ENCODE measurements around the gene TOR4A.

Gene TOR4A

DNA sequence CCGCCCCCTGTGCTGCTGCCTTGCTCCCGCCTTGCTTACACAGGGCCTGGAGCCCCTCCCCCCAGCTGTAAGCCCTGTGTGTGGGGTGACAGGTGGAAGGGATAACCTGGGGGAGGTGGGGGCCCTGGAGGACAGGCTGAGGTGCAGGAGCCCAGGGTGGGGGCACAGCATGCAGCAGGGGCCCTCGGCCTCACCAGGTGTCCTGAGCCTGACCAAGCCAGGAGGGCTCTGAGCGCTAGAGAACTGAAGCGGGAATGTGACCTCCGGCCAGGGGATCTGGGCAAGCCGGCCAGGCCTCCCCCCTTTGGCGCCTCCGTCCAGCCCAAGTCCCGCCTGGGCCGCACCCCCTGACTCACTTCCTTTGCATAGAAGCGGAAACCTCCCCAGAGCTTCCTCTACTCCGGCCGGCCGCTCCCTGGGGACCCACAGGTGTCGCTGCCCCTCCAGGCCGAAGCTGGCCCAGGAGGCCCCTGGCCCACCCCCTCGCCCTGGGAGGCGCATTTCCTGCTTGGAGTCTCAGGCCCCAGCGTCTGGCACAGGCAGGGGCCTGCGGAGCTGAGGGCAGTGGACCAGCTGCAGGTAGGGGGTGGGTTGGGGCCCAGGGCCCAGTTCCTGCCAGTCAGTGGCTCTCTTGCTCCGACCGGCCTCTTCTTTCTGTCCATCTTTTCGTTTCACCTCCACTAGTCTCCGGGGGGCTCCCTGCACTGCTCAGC is at the start of gene TOR4A:
Gene TOR4A, plus strand, starts transcription at position 398 of the 713 bp plus-strand sequence. CDS start 964 bp downstream, outside the sequence.
- DNase-seq (ENCODE audit: low read depth): no peak

DNA sequence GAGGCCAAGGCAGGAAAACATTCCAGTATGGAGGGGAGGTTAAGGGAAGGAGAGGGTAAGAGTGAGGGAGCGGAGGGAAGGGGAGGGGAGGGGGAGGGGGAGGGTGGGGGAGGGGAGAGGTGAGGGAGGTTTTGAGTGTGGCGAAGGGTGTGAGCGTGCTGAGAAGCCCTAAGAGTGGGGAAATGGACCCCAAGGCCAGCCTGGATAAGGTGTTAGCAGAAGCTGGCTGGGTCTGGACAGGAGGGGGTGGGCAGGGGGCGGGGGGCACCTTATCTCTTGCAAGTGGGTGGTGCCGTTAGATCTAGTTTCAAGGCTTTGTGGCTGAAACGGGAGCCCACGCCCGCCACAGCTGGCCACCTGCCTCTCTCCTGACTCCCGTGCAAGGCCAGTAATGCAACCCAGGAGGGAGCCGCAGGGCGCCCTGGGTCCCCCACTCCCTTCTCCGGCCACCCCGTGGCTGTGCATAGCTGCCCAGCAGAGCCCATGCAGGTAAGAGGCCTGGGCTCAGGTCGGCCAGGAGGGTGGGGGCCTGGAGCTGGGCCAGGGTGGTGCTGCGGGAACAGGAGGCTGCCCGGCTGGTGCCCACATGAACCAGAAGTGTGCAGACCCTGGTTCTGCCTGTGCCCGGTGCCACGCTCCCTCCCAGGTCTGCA is 49.5 kb upstream of the TOR4A start:
- no peak for DNase-seq (ENCODE audit: low read depth)

GRCh38 chr9:137228506-137228967 is 49.0 kb upstream of the TOR4A start:
- no peak for DNase-seq (ENCODE audit: low read depth)

GRCh38 chr9:137228968-137229896 is 48.3 kb upstream of the TOR4A start:
- no peak for DNase-seq (ENCODE audit: low read depth)

DNA sequence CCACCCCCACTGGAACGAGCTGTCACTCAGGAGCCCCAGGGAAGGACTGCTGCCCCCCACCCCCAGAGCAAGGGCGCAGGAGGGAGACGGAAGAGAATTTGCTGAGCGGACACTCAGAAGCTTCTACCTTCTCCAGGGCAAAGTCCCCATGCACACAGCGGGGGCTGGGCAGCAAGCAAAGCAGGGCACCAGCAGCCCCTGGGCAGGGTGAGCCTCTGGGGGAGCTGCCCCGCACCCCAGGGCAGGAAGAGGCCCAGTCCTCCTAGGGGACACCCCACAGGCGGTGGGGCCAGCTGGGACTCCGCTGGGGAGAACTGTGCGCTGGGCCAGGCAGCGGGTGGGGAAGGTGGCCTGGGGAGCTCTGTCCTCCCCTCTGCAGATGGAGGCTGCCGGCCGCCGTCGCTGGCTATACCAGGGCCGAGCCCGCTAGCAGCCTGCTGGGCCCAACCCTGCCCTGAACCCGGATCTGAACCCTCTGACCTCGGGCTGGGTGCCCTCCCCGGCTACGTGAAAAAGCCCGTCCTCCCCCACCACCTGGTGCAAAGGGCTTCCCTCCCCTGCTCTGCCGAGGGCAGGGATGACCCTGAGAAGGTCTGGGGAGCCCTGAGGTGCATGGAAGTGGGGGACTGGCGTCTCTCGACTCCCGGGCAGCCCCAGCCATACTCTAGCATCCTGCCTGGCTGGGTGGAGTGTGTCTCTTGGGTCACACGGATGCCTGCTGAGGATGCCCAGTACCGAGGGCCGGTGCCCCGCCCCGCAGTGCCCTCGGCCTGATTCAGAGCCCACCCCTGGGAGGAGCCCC is 47.4 kb upstream of the TOR4A start:
- DNase-seq (ENCODE audit: low read depth): no peak

- DNase-seq (ENCODE audit: low read depth): no peak
Measured at GRCh38 chr9:137230705-137231371, 46.7 kb upstream of the TOR4A start, which contains the start of gene SLC34A3. TSS of gene SLC34A3 (plus strand) at chr9:137230901. CDS start at chr9:137231703, 802 bp downstream.

DNA sequence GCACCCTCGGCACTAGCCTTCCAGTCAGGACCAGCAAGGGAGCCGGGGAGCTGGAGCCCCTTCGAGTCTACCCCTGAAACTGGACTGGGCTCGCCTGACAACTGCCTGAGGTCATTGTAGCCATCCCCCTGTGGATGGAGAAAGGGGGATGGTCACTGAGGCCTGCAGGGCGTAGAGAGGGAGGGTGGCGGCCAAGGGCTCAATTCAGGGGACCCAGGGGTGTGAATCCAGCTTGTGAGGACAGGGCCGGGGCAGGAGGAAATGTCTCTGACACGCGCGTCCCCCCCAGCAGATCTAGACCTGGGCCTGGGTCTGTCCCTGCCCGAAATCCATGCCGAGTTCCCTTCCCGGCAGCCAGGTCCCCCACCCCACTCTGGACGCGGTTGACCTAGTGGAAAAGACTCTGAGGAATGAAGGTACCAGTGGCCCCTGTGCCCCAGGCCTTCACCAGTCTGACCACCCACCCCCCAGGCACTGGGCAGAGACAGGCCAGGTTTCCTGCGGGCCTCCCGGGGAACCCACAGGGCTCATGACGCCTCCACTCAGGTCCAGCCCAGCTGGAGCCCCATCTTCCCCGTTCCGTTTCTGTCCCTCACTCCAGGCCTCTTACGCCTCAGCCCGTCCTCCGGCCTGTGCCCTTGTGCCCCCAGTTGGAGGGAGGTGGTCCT is 46.0 kb upstream of the TOR4A start:
- no peak for DNase-seq (ENCODE audit: low read depth)

- DNase-seq (ENCODE audit: low read depth): no peak
Measured at GRCh38 chr9:137232101-137232500, 45.4 kb upstream of the TOR4A start.

DNA sequence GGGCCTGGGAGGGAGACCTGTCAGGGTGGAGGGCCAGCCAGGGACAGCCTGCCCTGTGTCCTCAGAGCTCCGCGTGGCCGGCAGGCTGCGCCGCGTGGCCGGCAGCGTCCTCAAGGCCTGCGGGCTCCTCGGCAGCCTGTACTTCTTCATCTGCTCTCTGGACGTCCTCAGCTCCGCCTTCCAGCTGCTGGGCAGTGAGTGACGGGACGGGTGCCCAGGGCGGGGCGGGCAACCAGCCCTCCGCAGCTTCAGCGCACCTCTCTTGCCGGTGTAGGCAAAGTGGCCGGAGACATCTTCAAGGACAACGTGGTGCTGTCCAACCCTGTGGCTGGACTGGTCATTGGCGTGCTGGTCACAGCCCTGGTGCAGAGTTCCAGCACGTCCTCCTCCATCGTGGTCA is 45.0 kb upstream of the TOR4A start:
- no peak for DNase-seq (ENCODE audit: low read depth)

DNA sequence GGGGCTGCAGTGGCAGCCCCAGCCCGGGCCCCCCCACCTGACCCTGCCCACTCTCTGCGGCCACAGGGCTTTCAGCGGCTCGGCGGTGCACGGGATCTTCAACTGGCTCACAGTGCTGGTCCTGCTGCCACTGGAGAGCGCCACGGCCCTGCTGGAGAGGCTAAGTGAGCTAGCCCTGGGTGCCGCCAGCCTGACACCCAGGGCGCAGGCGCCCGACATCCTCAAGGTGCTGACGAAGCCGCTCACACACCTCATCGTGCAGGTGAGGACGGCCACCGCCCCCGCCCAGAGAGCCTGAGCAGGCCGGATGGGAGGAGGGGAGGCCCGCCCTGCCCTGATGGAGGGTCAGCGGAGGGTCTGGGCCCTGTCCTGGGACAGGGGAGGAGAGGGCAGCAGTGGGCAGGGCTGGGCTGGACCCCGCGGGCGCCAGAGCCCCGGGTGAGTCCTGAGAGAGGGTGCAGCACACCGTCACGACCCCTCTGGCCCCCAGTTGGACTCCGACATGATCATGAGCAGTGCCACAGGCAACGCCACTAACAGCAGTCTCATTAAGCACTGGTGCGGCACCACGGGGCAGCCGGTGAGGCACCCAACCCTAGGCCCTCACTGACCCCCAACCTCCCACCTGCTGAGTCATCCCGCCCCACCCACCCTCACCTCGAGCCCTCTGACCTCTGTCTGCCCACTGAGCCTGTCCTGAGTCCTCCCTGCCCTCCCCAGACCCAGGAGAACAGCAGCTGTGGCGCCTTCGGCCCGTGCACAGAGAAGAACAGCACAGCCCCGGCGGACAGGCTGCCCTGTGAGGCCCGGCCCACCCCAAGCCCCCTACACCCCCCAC is 44.2 kb upstream of the TOR4A start:
- no peak for DNase-seq (ENCODE audit: low read depth)

- DNase-seq (ENCODE audit: low read depth): no peak
Measured at GRCh38 chr9:137234055-137234697, 43.4 kb upstream of the TOR4A start.

DNA sequence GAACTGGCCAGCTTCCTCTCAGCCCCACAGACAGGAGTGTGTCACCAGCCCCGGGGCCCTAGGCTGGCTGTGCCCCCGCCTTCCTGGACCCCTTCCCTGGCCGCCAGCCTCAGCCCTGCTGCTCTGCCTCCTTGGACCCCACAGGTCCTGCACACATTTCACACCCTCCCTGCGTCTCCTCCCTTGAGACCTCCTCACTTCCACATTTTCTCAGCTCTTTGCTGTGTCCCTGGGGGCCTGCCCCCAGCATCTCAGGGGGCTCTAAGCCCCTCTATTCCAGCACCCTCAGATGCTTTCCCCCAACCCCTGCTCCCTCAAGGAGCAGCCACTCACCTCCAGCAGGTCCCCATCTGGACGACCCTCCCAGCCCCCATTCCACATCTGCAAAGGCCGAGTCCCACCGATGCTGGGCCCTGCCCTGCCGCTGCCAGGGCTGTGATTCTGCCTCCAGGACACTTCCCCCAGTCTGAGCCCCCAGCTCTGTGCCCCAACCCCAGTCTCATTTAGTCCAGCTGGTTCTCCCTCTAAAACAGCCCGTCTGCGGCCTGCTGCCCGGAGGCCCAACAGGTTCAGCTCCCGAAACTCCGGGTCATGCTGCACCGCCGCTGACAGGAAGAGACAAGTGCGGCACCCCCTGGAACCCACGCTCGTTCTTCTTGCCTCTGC is 42.6 kb upstream of the TOR4A start:
- no peak for DNase-seq (ENCODE audit: low read depth)

DNA sequence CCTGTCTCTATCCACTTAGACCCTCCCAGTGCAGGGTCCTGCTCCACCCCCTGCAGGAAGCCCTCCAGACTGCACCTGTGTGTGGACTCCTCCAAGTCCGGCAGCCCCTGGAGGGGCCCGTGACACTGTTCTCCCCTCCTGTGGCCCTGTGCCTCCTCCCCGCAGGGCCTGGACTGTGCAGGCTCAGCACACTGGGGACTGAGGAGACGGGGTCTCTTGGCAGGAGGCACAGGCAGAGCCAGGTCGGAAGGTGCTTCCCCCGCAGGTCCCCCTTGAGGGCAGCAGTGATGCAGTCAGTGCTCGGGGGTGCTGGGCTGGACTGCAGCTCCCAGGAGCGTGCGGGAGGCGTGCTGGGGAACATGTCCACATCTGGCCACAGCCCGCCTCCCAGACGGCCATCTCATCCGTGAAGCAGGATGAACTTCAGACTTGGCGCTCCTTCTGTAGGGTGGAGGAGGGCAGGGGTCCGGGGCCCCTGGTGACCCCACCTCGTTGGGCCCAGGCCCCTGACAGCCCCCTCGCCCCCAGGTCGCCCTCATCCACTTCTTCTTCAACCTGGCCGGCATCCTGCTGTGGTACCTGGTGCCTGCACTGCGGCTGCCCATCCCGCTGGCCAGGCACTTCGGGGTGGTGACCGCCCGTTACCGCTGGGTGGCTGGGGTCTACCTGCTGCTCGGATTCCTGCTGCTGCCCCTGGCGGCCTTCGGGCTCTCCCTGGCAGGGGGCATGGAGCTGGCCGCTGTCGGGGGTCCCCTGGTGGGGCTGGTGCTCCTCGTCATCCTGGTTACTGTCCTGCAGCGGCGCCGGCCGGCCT is 41.9 kb upstream of the TOR4A start:
- DNase-seq (ENCODE audit: low read depth): no peak

DNA sequence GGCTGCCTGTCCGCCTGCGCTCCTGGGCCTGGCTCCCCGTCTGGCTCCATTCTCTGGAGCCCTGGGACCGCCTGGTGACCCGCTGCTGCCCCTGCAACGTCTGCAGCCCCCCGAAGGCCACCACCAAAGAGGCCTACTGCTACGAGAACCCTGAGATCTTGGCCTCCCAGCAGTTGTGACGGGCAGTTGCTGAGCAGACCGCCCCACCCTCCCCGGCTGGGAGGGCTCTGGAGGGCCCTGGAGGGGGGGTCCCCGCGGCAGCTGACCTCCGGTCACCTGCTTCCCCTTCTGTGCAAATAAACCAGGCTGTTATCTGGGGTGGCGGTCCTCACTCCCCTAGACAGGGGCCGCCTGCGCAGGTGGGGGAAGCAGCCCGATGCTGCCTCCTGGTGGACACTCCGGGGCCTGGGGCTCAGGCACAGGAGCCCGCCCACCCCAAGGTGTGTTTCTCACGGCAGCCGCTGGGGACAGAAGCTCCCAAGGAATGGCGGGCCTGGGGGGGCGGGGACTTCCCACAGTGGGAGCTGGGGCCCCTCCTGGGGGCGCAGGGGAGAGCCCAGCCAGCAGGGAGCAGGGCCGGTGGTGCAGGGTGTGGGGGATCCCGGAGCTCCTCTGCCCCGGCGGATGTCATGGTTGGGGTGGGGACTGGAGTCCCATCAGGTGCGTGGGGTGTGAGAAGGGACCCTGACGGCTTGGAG is 41.1 kb upstream of the TOR4A start:
- peak; percentile 82 for DNase-seq (ENCODE audit: low read depth)

GRCh38 chr9:137236936-137237421 is 40.5 kb upstream of the TOR4A start:
- DNase-seq (ENCODE audit: low read depth): no peak

Data from activated T-helper 1 cell treated with Interleukin-2 at 50 U/mL for 16 hours (primary cell).